CD14-positive monocyte (primary cell): ENCODE data around the gene C7. TPM values are rescaled to one million over a fixed set of nuclear protein-coding genes. Genes with fewer than 3 reads are reported as not detected.

Experiments
- DNase-seq, 3 donors: peaks; one replicate each; pipeline ENCODE4 v3.0.0-alpha.2; 2011 to 2022
- H2AFZ ChIP-seq: 2 replicates; pipeline ENCODE4 v1.6.0; 2012; ENCODE audit warnings: mild to moderate bottlenecking, low read depth, low read length, inconsistent platforms; ENCODE audit not compliant: insufficient read depth, poor library complexity, severe bottlenecking
- H3K27ac ChIP-seq, 2 donors: 1 replicate in 1 of 2; 2 replicates in 1 of 2; pipeline ENCODE4 v1.5.1; 2012 to 2013; ENCODE audit warnings: low read length in 2 of 2, control low read depth in 1 of 2, inconsistent platforms in 1 of 2, low read depth in 1 of 2, mild to moderate bottlenecking in 1 of 2
- H3K27me3 ChIP-seq, 2 donors: one replicate each; pipeline versions ENCODE4 v1.6.0 to v1.6.1; 2011 to 2013; ENCODE audit warnings: low read length in 2 of 2; ENCODE audit not compliant: control insufficient read depth in 2 of 2, insufficient read depth in 2 of 2
- H3K36me3 ChIP-seq, 2 donors: replicated peaks in 1 of 2; 1 replicate in 1 of 2; 2 replicates in 1 of 2; pipeline versions ENCODE4 v1.5.1 to v1.6.1; 2012 to 2013; ENCODE audit warnings: low read length in 2 of 2, control low read depth in 1 of 2, inconsistent platforms in 1 of 2, mild to moderate bottlenecking in 1 of 2; ENCODE audit not compliant: insufficient read depth in 2 of 2, control insufficient read depth in 1 of 2
- H3K4me1 ChIP-seq, 2 donors: 1 replicate in 1 of 2; 2 replicates in 1 of 2; pipeline versions ENCODE4 v1.5.1 to v1.6.1; 2012 to 2013; ENCODE audit warnings: low read length in 2 of 2, control low read depth in 1 of 2, inconsistent platforms in 1 of 2, mild to moderate bottlenecking in 1 of 2, moderate library complexity in 1 of 2; ENCODE audit not compliant: insufficient read depth in 2 of 2, control insufficient read depth in 1 of 2
- H3K4me2 ChIP-seq: replicated peaks from 2 replicates; pipeline ENCODE3; 2012; ENCODE audit warnings: low read length, moderate library complexity, mild to moderate bottlenecking; ENCODE audit not compliant: poor library complexity, severe bottlenecking; ENCODE audit errors: extremely low read depth
- H3K4me3 ChIP-seq, 3 experiments: fragments of 200-600 bp in 1 of 3; sonication (generic) in 1 of 3; replicated peaks in 1 of 3; 1 replicate in 2 of 3; 2 replicates in 1 of 3; pipeline ENCODE4 v1.5.1; 2011 to 2013; ENCODE audit warnings: low read length in 3 of 3, mild to moderate bottlenecking in 3 of 3, control low read depth in 2 of 3, low read depth in 2 of 3, inconsistent platforms in 1 of 3, moderate library complexity in 1 of 3
- H3K79me2 ChIP-seq: 2 replicates; pipeline ENCODE4 v1.6.0; 2012; ENCODE audit warnings: mild to moderate bottlenecking, control low read depth, inconsistent platforms, low read length, moderate library complexity; ENCODE audit not compliant: insufficient read depth
- H3K9ac ChIP-seq: 2 replicates; pipeline ENCODE4 v1.6.0; 2017; ENCODE audit warnings: low read length, mild to moderate bottlenecking; ENCODE audit not compliant: insufficient read depth, poor library complexity, severe bottlenecking
- H3K9me3 ChIP-seq, 2 donors: replicated peaks in 1 of 2; 1 replicate in 1 of 2; 2 replicates in 1 of 2; pipeline versions ENCODE4 v1.5.1 to v1.6.1; 2012 to 2013; ENCODE audit warnings: low read length in 2 of 2, control low read depth in 1 of 2; ENCODE audit not compliant: control insufficient read depth in 1 of 2, insufficient read depth in 1 of 2
- H4K20me1 ChIP-seq: 2 replicates; pipeline ENCODE4 v1.6.0; 2012; ENCODE audit warnings: mild to moderate bottlenecking, low read length, control low read depth, moderate library complexity; ENCODE audit not compliant: insufficient read depth
- H3K27ac Mint-ChIP-seq, 7 donors: one replicate each; pipeline ENCODE4 v1.8.0; 2020; ENCODE audit warnings: mild to moderate bottlenecking in 7 of 7, mixed read lengths in 7 of 7, moderate library complexity in 6 of 7, inconsistent platforms in 2 of 7
- H3K27me3 Mint-ChIP-seq, 3 donors: one replicate each; pipeline ENCODE4 v1.8.0; 2021 to 2022; ENCODE audit warnings: low read depth in 3 of 3, mild to moderate bottlenecking in 3 of 3, mixed read lengths in 3 of 3, moderate library complexity in 3 of 3, inconsistent platforms in 1 of 3
- H3K36me3 Mint-ChIP-seq, 2 donors: one replicate each; pipeline ENCODE4 v1.8.0; 2020; ENCODE audit warnings: mixed read lengths in 2 of 2, inconsistent platforms in 1 of 2, mild to moderate bottlenecking in 1 of 2
- H3K4me1 Mint-ChIP-seq: one replicate; pipeline ENCODE4 v1.8.0; 2020; ENCODE audit warnings: mild to moderate bottlenecking, mixed read lengths
- H3K4me3 Mint-ChIP-seq, 2 donors: one replicate each; pipeline ENCODE4 v1.8.0; 2020; ENCODE audit warnings: mild to moderate bottlenecking in 2 of 2, mixed read lengths in 2 of 2, moderate library complexity in 1 of 2
- H3K9me3 Mint-ChIP-seq, 7 donors: one replicate each; pipeline ENCODE4 v1.8.0; 2020 to 2022; ENCODE audit warnings: mixed read lengths in 7 of 7, mild to moderate bottlenecking in 6 of 7, moderate library complexity in 6 of 7, inconsistent platforms in 2 of 7
- CTCF ChIP-seq: fragments of 200-600 bp; IDR thresholded peaks from one replicate; pipeline ENCODE4 v1.8.0; 2022; ENCODE audit warnings: antibody characterized with exemption, mild to moderate bottlenecking
- WGBS: methylation state at CpG from one replicate; pipeline ENCODE4 v1.1.5; 2013; ENCODE audit warnings: missing lambda C conversion rate; ENCODE audit not compliant: insufficient coverage; 5-methylcytosine and 5-hydroxymethylcytosine counted together
- intact Hi-C, 2 donors: fragments of 100-400 bp; cut with micrococcal nuclease; formaldehyde crosslinking; loops; one replicate each; pipeline versions ENCODE4 v1.15.0 to v1.15.1; 2023
- polyA plus RNA-seq, 3 donors: library from polyadenylated mRNA; depleted of rRNA in 1 of 3; unstranded in 2 of 3; stranded (reverse) in 1 of 3; fragments of 300-500 nt in 2 of 3; fragments of >200 nt in 1 of 3; fragmentation: Illumina TruSeq in 2 of 3; gene quantifications; 1 replicate in 2 of 3; 2 replicates in 1 of 3; pipeline ENCODE4 v1.2.3, GENCODE V29; 2012 to 2021

C7 gene
- polyA plus RNA-seq, 3 donors = 0.12 TPM; not detected in 2

GRCh38 chr5:40976041-40976440, 66.7 kb downstream of the C7 start:
- H3K27me3 Mint-ChIP-seq = peaks cover 0 to 3% (median 0%) of the 10 kb centered on the region in 3 donors
- H3K4me1 ChIP-seq = no peaks in the 10 kb centered on the region
- no peaks in the 10 kb centered on the region for H3K27me3 ChIP-seq
- H3K79me2 ChIP-seq = no peaks in the 10 kb centered on the region
- no peaks in the 10 kb centered on the region for H3K9me3 ChIP-seq
- intact Hi-C loops = no loop called here
- no peak overlapping the region for H3K27ac ChIP-seq
- no peak overlapping the region for H3K4me2 ChIP-seq
- no peaks in the 10 kb centered on the region for H3K4me1 Mint-ChIP-seq
- no CpG with 5 or more reads among the region's 3 CpGs for WGBS
- no peak overlapping the region for H3K4me3 Mint-ChIP-seq
- no peaks in the 10 kb centered on the region for H4K20me1 ChIP-seq
- H3K9ac ChIP-seq = no peak overlapping the region
- H3K4me3 ChIP-seq = no peak overlapping the region
- H3K36me3 ChIP-seq = no peaks in the 10 kb centered on the region
- H3K9me3 Mint-ChIP-seq = peaks cover 0 to 7% (median 1%) of the 10 kb centered on the region in 7 donors
- no peak for TF ChIP-seq CTCF
- no peaks in the 10 kb centered on the region for H3K36me3 Mint-ChIP-seq
- H2AFZ ChIP-seq = no peak overlapping the region
- DNase-seq = no peak
- no peak overlapping the region for H3K27ac Mint-ChIP-seq

- DNase-seq = no peak
- Histone ChIP-seq H3K36me3 (no peaks in the 10 kb centered on the region), H3K27ac (no peak overlapping the region), H3K4me2 (no peak overlapping the region), H2AFZ (no peak overlapping the region), H3K4me3 (no peak overlapping the region), H3K27me3 (no peaks in the 10 kb centered on the region), H3K4me1 (no peaks in the 10 kb centered on the region), H4K20me1 (no peaks in the 10 kb centered on the region), H3K79me2 (no peaks in the 10 kb centered on the region), H3K9me3 (no peaks in the 10 kb centered on the region), H3K9ac (no peak overlapping the region)
- 82% methylated on average over 3 of the region's 3 CpGs for WGBS
- no peaks in the 10 kb centered on the region for H3K4me1 Mint-ChIP-seq
- TF ChIP-seq CTCF = no peak
- intact Hi-C loops = no loop called here
- H3K9me3 Mint-ChIP-seq = peaks cover 0 to 7% (median 1%) of the 10 kb centered on the region in 7 donors
- no peaks in the 10 kb centered on the region for H3K36me3 Mint-ChIP-seq
- H3K27ac Mint-ChIP-seq = no peak overlapping the region
- peaks cover 0 to 3% (median 0%) of the 10 kb centered on the region in 3 donors for H3K27me3 Mint-ChIP-seq
- H3K4me3 Mint-ChIP-seq = no peak overlapping the region
These were observed 67.5 kb downstream of the C7 start for GRCh38 chr5:40976836-40977235.
